ENCODE data around the gene CRNN. TPM values are rescaled to one million over a fixed set of nuclear protein-coding genes. Genes with fewer than 3 reads are reported as not detected.
A peak's percentile ranks its signal among the peaks of the same experiment; 100 is the strongest.

The CRNN gene
- total RNA-seq, 1 donor from 2014 or later = not detected

DNA sequence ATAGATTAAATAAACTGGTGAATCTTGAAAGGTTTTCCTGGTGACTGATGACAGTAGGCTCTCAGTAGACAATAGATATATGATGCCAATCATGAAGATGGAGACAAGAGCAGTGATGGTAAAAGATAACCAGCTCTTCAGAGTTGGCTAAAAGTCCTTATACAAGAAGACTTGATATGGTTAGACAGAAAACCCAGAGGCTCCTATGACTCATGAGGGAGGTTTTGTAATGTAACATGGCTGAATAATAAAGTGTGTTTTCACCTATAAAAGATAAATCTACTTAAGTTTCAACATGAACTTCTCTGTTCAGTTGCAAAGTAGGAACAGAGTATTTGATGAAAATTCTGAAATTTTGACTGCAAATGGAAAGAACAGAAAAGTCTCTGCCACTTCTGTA, 12.7 kb upstream of the CRNN start:
- DNase-seq (ENCODE audit: low read depth) = no peak

DNA sequence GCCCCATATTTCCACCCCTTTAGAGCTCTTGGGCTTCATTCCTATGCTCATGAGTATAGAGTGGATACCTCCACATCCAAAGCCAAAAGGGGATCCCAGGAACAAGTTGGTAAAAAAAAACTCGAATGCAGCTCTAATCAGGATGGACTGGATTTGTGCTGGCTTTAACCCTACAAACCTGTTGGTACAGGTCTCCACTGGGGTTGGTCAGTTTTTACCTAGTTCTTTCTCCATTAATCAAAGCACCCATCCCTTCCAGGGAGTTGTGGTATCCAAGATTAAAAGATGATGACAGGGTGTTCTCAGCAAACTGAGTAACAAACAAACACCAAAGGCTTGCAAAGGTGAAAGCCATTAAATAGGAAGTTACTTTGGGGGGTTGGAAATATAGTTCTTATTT, 5.9 kb upstream of the CRNN start:
- no peak for DNase-seq (ENCODE audit: low read depth)

DNA sequence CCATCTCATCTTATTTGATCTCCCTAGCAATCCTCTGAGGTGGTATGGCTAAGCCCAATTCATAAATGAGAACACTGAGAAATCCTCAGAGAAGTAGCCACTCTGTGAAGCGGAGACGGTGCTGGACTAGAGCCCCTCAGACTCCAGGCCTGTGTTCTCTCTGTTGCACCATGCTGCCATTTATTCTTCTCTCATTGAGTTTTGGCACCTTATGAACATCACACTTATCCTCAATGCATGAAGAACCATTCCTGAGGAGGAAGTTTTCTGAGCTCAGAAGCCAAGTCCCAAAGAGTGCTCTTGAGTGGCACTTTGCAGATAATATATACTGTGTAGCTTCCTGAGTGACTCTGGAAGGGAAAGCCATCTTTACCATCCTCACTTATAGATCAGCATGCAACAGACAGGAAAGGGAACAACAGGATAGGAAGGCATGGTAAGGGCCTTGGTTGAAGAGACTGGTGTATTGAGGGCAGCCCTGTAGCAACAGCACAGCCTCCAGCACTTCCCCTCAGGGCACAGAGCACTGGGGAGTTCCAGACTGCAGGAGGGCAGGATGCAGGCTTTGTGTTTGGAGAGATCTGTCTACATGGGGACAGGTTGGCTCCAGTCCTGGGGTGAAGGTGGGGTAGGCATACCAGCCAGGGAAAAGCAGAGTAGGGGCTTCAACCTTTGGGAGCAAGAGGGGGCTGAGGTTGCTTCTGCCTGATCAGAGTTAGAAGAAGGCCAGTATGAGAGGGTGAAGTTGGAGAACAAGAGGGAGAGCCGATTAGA, 1.6 kb upstream of the CRNN start:
- DNase-seq (ENCODE audit: low read depth) = no peak

DNA sequence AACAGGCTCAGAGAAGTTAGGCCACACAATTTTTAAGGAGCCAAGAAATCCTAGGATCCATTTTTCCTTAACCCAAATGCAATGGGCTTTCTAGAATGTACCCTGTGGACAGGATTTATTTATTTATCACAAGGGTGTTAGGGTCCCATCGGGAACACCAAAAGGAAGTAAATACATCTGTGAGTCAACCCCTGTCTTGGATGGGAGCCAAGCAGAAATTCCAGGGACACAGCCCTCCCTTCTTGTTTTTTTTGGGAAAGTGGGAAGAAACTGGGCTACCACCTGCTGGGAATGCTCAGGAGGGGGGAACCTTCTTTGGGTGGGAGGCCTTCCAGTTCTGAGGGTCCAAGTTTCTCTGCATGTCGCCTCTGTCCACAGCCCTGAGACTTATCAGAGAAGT, 1.3 kb downstream of the CRNN start:
- DNase-seq (ENCODE audit: low read depth) = no peak

DNA sequence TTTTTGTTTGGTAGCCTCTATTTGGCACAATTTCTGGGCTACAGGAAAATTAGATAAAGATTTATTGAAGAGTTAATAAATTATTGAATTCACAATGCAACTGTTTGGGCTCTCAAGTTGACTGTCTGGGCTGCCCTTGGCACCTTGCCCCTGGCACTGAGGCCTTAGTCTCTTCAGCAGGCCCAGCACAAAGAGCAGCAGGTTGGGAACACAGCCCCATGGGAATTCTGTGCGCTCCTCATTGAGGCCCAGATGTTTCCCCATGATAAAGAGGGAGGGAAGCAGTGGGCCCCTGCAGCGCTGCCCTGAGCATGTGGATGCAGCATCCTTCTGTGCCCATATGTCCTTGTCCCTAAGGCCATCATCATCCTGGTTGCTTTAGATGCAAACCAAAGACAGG, 2.9 kb downstream of the CRNN start:
- no peak for DNase-seq (ENCODE audit: low read depth)

DNA sequence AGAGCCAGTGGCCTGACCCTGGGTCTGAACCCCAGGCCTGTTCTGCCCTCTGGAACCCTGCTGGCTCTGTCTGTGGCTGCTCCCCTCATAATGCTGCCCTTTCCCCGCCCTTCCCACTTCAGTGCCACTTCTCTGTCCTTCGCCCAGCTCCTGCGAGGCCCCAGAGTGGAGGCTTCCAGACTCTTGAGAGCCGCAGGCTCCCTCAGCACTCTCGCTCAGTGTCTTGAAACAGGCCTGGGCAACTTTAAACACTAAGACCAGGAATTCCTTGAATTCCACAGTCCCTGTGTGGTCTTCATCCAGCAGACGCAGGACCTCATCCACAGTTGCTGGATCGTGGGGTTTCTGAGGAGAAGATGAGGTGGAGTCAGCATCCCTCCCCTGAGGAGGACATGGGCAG, 3.5 kb downstream of the CRNN start:
- DNase-seq (ENCODE audit: low read depth) = no peak

DNA sequence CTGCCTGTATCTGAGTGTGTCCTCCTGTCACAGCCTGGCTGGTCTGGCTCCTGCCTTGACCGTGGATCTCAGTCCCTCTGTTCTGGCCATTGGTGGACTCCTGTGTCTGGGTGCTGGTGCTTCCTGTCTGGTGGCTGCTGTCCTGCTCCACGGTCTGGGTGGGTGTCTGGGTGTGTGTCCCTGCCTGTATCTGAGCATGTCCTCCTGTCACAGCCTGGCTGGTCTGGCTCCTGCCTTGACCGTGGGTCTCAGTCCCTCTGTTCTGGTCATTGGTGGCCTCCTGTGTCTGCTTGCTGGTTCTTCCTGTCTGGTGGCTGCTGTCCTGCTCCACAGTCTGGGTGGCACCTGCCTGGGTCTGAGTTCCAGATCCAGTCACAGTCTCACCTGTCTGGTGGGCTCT, 4.0 kb downstream of the CRNN start:
- no peak for DNase-seq (ENCODE audit: low read depth)

DNA sequence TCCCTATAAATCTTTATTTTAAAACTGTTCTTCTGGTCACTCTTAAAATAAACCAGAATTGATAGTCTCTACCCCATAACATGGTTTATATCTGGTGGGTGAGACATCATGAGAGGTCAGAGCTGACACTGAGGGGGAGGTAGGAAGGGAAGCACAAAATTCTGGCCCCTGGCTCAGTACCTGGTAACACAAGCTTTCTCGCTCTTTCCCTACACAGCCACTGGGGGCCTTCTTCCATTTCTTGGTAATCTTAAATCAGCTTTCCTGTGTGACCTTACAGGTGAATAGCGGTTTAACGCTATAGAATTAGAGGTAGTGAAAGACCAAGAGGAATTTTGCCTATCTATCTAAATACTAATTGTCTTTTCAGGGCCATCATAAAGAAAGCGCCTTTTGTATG, 5.4 kb downstream of the CRNN start:
- DNase-seq (ENCODE audit: low read depth) = no peak

DNA sequence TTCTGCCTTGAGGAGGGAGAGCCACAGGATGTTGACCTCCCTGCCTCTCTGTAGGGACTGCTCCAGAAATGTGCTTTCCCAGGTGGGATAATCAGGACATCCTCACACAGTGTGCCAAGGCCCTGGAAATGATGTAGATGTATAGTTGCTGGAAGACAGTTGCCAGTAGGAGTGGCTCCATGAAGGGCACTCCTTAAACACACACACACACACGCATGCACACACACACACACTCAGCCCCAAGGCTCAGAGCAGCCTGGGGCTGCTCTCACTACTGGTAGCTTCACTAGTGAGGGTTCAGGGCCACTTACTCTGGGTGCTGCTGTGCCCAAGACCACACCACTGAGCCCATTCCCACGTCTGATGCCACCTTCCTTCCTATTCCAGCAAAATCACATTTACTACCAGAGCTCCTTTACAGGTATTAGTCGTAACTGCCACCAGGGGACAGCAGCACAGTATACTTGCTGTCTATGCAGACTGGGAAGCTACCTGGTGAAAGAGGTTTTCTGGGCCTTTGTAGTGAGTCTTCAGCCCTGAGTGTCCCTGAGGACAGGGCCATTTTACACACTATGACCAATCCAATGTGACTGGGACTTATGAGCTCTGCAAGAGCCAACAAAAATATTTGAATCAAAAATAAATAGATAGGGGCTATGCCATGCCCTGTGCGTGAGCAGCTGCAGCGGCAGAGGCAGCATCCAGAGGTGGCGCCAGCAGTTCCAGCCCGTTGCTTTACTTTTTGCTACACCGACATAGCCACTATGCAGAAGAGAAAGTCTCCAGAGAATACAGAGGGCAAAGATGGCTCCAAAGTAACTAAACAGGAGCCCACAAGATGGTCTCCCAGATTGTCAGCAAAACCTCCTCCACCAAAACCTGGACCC, 15.0 kb downstream of the CRNN start:
- DNase-seq (ENCODE audit: low read depth) = peak; percentile 10

DNA sequence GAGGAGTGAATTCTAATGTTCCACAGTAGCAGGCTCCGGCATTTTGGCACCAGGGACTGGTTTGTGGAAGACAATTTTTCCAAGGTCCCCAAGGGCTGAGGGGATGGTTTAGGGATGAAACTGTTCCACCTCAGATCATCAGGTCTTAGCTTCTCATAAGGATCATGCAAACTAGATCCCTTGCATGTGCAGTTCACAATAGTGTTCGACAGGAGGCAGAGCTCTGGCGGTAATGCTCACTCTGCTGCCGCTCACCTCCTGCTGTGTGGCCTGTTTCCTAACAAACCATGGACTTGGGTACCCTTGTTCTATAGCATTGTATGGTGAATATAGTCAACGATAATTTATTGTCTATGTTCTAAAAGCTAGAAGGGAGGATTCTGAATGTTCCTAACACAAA, 16.6 kb downstream of the CRNN start:
- DNase-seq (ENCODE audit: low read depth) = no peak

DNA sequence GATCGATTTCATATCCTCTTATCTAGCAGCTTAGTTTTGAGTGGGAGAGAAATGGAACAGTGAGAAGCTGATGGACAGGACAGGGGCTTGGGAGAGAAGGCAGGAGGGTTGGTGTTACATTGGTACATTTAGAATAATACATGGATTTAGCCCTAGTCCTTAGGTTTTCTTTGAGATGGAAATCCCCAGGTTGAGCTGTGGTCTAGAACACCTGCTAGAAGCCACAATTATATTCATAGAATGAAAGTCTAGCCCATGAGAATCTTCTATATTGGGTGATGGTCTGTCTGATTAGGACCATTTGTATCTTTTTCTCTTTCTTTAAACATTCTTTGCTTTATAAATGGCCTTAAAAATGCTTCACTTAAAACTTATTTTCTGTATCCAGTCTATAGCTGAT, 19.9 kb downstream of the CRNN start:
- DNase-seq (ENCODE audit: low read depth) = no peak

DNA sequence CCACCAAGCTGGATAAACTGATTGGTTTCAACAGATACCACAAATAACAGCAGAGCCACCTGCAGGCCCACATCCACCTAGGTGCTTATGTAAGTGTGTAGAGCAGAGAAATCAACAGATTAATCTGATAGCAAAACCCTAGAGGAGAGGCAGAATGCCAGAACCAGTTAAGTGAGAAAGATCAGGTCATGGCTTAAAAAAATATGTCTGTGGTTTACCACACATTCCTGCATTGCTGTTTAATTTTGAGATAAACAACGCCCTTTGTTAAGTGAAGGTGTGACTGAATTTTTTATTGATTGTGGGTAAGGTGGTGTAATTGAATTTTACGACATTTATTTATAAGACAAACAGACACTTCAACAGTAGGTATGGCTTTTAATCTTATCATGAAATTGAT, 21.2 kb downstream of the CRNN start:
- peak; percentile 19 for DNase-seq (ENCODE audit: low read depth)

DNA sequence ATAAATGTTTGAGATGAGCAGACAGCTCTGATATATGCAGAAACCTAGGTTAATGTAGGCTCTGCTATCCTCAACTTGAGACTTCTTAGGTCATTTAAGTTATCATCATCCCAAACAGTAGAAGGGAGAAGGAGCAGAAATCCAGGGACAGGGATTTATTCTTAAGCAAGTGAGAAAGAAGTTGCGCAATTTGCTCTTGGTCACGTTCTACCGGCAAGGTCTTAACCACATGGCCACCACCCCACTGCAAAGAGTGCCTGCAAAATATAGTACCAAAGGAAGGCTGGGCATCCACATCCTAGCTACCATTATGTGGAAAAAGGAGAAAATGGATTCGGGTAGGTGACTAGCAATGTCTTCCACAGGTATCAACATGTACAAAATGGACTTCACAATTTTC, 25.2 kb downstream of the CRNN start:
- DNase-seq (ENCODE audit: low read depth) = peak; percentile 15

DNA sequence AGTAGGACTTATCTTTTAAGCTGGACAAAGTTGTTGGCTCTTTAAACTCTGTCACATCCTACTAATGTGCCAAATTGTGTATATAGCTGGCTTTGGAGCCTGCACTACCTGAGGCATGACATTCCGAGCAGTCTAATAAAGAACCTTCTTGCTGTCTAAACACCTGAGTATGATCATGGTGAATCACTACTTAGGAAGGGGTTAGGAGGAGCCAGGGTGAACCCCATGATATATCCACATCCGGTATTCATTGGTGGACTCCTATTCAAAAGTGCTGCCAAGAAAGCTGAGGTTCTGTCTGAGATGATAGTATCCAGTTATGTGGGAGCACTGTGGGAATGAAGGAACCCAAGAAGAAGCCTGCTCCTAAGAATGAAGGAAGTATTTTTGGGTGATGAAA, 27.1 kb downstream of the CRNN start:
- no peak for DNase-seq (ENCODE audit: low read depth)

DNA sequence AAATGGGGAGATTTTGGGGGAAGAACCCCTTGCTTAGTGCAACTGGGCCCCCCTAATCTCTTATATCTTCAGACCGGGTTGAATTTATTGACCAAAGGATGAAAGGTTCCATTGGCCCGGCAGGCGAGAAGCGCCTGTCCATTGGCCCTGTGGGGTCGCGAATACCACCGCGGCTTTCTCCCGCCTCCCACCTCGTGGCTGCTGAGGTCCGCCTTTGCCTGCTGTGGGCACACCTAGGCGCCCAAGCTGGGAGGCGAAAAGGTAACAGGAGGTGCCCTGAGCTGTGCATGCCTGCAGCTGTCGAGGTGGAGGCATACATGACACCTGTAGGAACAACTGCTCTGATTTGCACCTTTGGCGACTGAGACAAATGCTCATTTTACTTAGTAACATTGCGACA, 33.1 kb downstream of the CRNN start:
- no peak for DNase-seq (ENCODE audit: low read depth)

DNA sequence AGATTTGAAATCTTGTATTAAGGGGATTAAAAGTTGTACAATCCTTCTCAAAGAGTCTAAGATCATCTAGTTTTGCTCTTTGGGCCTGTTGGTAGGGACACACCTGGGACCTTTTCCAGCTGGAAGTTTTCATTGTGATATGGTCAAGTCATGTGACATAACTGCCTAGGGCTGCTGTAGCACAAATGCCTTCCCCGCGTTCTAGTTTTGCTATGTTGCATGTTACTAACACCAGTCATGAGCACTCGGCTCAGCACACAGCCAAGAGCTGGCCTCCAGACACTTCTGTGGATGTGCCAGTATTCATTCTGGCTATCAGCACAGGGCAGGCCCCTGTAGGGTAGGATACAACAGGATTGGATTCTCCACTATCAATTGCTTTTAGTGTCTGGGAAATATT, 39.6 kb downstream of the CRNN start:
- DNase-seq (ENCODE audit: low read depth) = no peak

DNA sequence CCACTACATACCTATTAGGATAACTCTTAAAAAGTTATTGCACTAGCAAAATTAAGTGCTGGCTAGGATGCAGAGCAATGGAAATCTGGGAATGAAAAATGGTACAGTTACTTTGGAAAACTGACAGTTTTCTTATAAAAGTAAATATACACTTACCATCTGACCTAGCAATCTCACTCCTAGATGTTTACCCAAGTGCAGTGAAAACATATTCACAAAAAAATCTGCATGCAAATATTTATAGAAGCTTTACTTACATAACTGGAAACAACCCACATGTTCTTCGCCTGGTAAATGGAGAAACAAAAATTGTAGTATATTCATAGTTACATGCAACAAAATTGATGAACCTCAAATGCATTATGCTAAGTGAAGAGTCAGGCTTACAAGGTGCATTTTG, 41.4 kb downstream of the CRNN start:
- DNase-seq (ENCODE audit: low read depth) = no peak

DNA sequence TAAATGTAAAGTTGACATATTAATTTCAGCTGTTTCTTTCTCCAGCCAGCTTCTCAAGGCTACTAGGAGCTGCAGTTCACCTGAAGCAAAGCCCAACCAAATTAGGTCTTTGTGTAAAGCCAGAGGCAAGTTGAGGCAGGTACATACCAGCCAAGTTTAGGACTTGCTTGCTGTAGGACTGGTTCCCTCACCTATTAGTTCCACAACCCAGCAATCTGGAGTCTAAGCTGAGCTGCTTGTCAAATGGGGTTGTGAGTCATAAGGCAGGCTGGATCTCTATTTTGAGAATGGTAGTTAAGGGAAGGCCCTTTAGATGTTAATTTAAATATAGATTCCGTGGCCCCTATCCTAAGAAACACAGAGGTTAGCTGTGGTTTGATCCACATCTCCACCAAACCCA, 46.6 kb downstream of the CRNN start:
- DNase-seq (ENCODE audit: low read depth) = peak; percentile 42

DNA sequence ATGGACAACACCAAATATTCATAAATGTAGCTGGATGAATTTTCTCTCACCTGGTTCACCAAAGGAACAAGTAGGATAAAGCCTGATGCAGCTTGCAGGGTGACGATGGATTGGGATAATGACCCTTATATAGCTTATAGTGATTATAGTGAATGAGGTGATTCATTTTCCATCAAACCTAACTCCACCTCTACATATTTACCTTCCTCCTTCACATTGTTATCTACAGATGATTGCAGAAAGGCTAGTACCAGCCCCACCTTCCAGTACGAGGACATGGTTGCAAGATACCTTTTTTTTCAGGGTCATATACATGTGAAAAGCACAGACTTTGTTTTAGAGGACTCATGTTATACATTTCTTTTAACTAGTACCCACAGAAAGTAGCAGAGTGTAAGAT, 54.2 kb downstream of the CRNN start, which contains the start of gene FLG2:
Gene FLG2 (minus strand): TSS at position 101 of the 400 bp plus-strand sequence. CDS start 1,122 bp downstream, outside the sequence.
- no peak for DNase-seq (ENCODE audit: low read depth)
